ENCODE measurements around the gene TGFBR3. TPM values are rescaled to one million over a fixed set of nuclear protein-coding genes. Genes with fewer than 3 reads are reported as not detected.

Gene TGFBR3
- total and polyA plus RNA-seq, 2 of the 8 experiments (the other 6 are each of a cell fraction or from before 2014, with no cell fraction given) = 2.0 to 6.1 TPM

GRCh38 chr1:91803123-91803522 lies 82.8 kb downstream of the TGFBR3 start (continued):
- TF ChIP-seq, protein P1, sequence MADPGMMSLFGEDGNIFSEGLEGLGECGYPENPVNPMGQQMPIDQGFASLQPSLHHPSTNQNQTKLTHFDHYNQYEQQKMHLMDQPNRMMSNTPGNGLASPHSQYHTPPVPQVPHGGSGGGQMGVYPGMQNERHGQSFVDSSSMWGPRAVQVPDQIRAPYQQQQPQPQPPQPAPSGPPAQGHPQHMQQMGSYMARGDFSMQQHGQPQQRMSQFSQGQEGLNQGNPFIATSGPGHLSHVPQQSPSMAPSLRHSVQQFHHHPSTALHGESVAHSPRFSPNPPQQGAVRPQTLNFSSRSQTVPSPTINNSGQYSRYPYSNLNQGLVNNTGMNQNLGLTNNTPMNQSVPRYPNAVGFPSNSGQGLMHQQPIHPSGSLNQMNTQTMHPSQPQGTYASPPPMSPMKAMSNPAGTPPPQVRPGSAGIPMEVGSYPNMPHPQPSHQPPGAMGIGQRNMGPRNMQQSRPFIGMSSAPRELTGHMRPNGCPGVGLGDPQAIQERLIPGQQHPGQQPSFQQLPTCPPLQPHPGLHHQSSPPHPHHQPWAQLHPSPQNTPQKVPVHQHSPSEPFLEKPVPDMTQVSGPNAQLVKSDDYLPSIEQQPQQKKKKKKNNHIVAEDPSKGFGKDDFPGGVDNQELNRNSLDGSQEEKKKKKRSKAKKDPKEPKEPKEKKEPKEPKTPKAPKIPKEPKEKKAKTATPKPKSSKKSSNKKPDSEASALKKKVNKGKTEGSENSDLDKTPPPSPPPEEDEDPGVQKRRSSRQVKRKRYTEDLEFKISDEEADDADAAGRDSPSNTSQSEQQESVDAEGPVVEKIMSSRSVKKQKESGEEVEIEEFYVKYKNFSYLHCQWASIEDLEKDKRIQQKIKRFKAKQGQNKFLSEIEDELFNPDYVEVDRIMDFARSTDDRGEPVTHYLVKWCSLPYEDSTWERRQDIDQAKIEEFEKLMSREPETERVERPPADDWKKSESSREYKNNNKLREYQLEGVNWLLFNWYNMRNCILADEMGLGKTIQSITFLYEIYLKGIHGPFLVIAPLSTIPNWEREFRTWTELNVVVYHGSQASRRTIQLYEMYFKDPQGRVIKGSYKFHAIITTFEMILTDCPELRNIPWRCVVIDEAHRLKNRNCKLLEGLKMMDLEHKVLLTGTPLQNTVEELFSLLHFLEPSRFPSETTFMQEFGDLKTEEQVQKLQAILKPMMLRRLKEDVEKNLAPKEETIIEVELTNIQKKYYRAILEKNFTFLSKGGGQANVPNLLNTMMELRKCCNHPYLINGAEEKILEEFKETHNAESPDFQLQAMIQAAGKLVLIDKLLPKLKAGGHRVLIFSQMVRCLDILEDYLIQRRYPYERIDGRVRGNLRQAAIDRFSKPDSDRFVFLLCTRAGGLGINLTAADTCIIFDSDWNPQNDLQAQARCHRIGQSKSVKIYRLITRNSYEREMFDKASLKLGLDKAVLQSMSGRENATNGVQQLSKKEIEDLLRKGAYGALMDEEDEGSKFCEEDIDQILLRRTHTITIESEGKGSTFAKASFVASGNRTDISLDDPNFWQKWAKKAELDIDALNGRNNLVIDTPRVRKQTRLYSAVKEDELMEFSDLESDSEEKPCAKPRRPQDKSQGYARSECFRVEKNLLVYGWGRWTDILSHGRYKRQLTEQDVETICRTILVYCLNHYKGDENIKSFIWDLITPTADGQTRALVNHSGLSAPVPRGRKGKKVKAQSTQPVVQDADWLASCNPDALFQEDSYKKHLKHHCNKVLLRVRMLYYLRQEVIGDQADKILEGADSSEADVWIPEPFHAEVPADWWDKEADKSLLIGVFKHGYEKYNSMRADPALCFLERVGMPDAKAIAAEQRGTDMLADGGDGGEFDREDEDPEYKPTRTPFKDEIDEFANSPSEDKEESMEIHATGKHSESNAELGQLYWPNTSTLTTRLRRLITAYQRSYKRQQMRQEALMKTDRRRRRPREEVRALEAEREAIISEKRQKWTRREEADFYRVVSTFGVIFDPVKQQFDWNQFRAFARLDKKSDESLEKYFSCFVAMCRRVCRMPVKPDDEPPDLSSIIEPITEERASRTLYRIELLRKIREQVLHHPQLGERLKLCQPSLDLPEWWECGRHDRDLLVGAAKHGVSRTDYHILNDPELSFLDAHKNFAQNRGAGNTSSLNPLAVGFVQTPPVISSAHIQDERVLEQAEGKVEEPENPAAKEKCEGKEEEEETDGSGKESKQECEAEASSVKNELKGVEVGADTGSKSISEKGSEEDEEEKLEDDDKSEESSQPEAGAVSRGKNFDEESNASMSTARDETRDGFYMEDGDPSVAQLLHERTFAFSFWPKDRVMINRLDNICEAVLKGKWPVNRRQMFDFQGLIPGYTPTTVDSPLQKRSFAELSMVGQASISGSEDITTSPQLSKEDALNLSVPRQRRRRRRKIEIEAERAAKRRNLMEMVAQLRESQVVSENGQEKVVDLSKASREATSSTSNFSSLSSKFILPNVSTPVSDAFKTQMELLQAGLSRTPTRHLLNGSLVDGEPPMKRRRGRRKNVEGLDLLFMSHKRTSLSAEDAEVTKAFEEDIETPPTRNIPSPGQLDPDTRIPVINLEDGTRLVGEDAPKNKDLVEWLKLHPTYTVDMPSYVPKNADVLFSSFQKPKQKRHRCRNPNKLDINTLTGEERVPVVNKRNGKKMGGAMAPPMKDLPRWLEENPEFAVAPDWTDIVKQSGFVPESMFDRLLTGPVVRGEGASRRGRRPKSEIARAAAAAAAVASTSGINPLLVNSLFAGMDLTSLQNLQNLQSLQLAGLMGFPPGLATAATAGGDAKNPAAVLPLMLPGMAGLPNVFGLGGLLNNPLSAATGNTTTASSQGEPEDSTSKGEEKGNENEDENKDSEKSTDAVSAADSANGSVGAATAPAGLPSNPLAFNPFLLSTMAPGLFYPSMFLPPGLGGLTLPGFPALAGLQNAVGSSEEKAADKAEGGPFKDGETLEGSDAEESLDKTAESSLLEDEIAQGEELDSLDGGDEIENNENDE (IDR thresholded peaks at IDR 0.05; ENCODE audit: insufficient replicate concordance, low read length) = no peak
- no peak for TF ChIP-seq RNF2 (IDR thresholded peaks at IDR 0.05; ENCODE audit: borderline replicate concordance, low read depth, low read length, missing control alignments, poor library complexity, severe bottlenecking)
- no peak for TF ChIP-seq GTF2F1 (IDR thresholded peaks at IDR 0.05; ENCODE audit: borderline replicate concordance, low read depth, low read length)

Data from H1 (cell line).